Parathyroid adenoma (tissue), 2 donors: ENCODE measurements around the gene SIAH1.

Experiments used
- H2AFZ ChIP-seq: fragments of 300-600 bp; sonication (generic); one replicate; pipeline ENCODE4 v1.7.0; 2017; ENCODE audit warnings: antibody characterized with exemption, mild to moderate bottlenecking
- H3K27ac ChIP-seq: fragments of 300-600 bp; sonication (generic); one replicate; pipeline ENCODE4 v1.7.0; 2017
- H3K27me3 ChIP-seq: fragments of 300-600 bp; sonication (generic); one replicate; pipeline ENCODE4 v1.7.0; 2017; ENCODE audit warnings: low read length; ENCODE audit not compliant: control insufficient read depth, insufficient read depth
- H3K36me3 ChIP-seq: fragments of 300-600 bp; sonication (generic); one replicate; pipeline ENCODE4 v1.7.0; 2017; ENCODE audit warnings: low read length; ENCODE audit not compliant: control insufficient read depth, insufficient read depth
- H3K4me1 ChIP-seq: fragments of 300-600 bp; sonication (generic); one replicate; pipeline ENCODE4 v1.7.0; 2017; ENCODE audit warnings: control low read depth
- H3K4me2 ChIP-seq: fragments of 300-600 bp; sonication (generic); one replicate; pipeline ENCODE4 v1.7.0; 2017; ENCODE audit warnings: low read length
- H3K4me3 ChIP-seq: fragments of 300-600 bp; sonication (generic); one replicate; pipeline ENCODE4 v1.7.0; 2017; ENCODE audit warnings: low read depth, low read length
- H3K79me2 ChIP-seq: fragments of 300-600 bp; sonication (generic); one replicate; pipeline ENCODE4 v1.7.0; 2017; ENCODE audit warnings: control low read depth
- H3K9ac ChIP-seq: fragments of 300-600 bp; sonication (generic); one replicate; pipeline ENCODE4 v1.7.0; 2017; ENCODE audit warnings: mild to moderate bottlenecking
- H3K9me3 ChIP-seq: fragments of 300-600 bp; sonication (generic); one replicate; pipeline ENCODE4 v1.7.0; 2017; ENCODE audit warnings: low read length; ENCODE audit not compliant: control insufficient read depth
- CTCF ChIP-seq: fragments of 300-600 bp; sonication (generic); IDR thresholded peaks from one replicate; pipeline ENCODE4 v1.7.0; 2017; ENCODE audit warnings: antibody characterized with exemption, mild to moderate bottlenecking
- donor health status: primary hyperparathyroidism.

Gene SIAH1

GRCh38 chr16:48432136-48432535 is 46.9 kb upstream of the SIAH1 start:
- Histone ChIP-seq H3K9ac (no peak overlapping the region), H3K9me3 (no peaks in the 10 kb centered on the region), H3K27ac (no peak overlapping the region), H2AFZ (no peak overlapping the region), H3K4me2 (no peak overlapping the region), H3K36me3 (no peaks in the 10 kb centered on the region), H3K79me2 (no peaks in the 10 kb centered on the region), H3K4me1 (no peaks in the 10 kb centered on the region), H3K27me3 (no peaks in the 10 kb centered on the region), H3K4me3 (no peak overlapping the region)
- TF ChIP-seq CTCF, result no peak

GRCh38 chr16:48430890-48431289 is 45.7 kb upstream of the SIAH1 start:
- H3K36me3 ChIP-seq, result no peaks in the 10 kb centered on the region
- no peak overlapping the region for H2AFZ ChIP-seq
- H3K4me3 ChIP-seq, result no peak overlapping the region
- H3K4me1 ChIP-seq, result no peaks in the 10 kb centered on the region
- H3K9ac ChIP-seq, result no peak overlapping the region
- H3K4me2 ChIP-seq, result no peak overlapping the region
- H3K27ac ChIP-seq, result no peak overlapping the region
- no peaks in the 10 kb centered on the region for H3K9me3 ChIP-seq
- H3K79me2 ChIP-seq, result no peaks in the 10 kb centered on the region
- no peaks in the 10 kb centered on the region for H3K27me3 ChIP-seq
- no peak for TF ChIP-seq CTCF

GRCh38 chr16:48426244-48427141 is 41.3 kb upstream of the SIAH1 start:
- no peak overlapping the region for H3K4me3 ChIP-seq
- no peaks in the 10 kb centered on the region for H3K9me3 ChIP-seq
- no peak for TF ChIP-seq CTCF
- peak overlapping the region; percentile 26 for H2AFZ ChIP-seq
- H3K27me3 ChIP-seq, result no peaks in the 10 kb centered on the region
- no peaks in the 10 kb centered on the region for H3K79me2 ChIP-seq
- no peak overlapping the region for H3K27ac ChIP-seq
- H3K36me3 ChIP-seq, result no peaks in the 10 kb centered on the region
- H3K4me2 ChIP-seq, result no peak overlapping the region
- H3K9ac ChIP-seq, result no peak overlapping the region
- H3K4me1 ChIP-seq, result no peaks in the 10 kb centered on the region

GRCh38 chr16:48422537-48422936 is 37.3 kb upstream of the SIAH1 start:
- Histone ChIP-seq H3K79me2 (no peaks in the 10 kb centered on the region), H3K9me3 (no peaks in the 10 kb centered on the region), H3K9ac (no peak overlapping the region), H3K27me3 (no peaks in the 10 kb centered on the region), H3K27ac (no peak overlapping the region), H3K36me3 (no peaks in the 10 kb centered on the region), H3K4me3 (no peak overlapping the region), H3K4me1 (no peaks in the 10 kb centered on the region), H3K4me2 (no peak overlapping the region), H2AFZ (no peak overlapping the region)
- no peak for TF ChIP-seq CTCF

- Histone ChIP-seq H3K36me3 (no peaks in the 10 kb centered on the region), H3K27ac (no peak overlapping the region), H3K9ac (no peak overlapping the region), H3K9me3 (no peaks in the 10 kb centered on the region), H3K4me2 (no peak overlapping the region), H3K4me1 (no peaks in the 10 kb centered on the region), H3K27me3 (no peaks in the 10 kb centered on the region), H2AFZ (no peak overlapping the region), H3K4me3 (no peak overlapping the region), H3K79me2 (no peaks in the 10 kb centered on the region)
- TF ChIP-seq CTCF, result no peak
Measured at GRCh38 chr16:48421741-48422140, 36.5 kb upstream of the SIAH1 start.
